Fibroblast of lung (primary cell): ENCODE results near the gene STK10. TPM values are rescaled to one million over a fixed set of nuclear protein-coding genes. Genes with fewer than 3 reads are reported as not detected.

ENCODE experiments used
- DNase-seq, 2 donors: peaks; one replicate each; pipeline versions ENCODE4 v3.0.0 to v3.0.0-alpha.2; 2010; ENCODE audit warnings: low read depth in 2 of 2
- H2AFZ ChIP-seq: 2 replicates; pipeline ENCODE4 v1.5.1; 2012; ENCODE audit warnings: low read length, control low read depth, inconsistent platforms
- H3K27ac ChIP-seq: 2 replicates; pipeline ENCODE4 v1.5.1; 2011; ENCODE audit warnings: low read length, control low read depth; ENCODE audit not compliant: insufficient read depth
- H3K27me3 ChIP-seq: 2 replicates; pipeline ENCODE4 v1.5.1; 2011; ENCODE audit warnings: mild to moderate bottlenecking, low read length; ENCODE audit not compliant: control insufficient read depth, insufficient read depth
- H3K36me3 ChIP-seq: 2 replicates; pipeline ENCODE4 v1.5.1; 2011; ENCODE audit warnings: low read length; ENCODE audit not compliant: control insufficient read depth, insufficient read depth
- H3K4me1 ChIP-seq: 2 replicates; pipeline ENCODE4 v1.5.1; 2011; ENCODE audit warnings: low read length; ENCODE audit not compliant: control insufficient read depth, insufficient read depth; ENCODE audit errors: extremely low read depth
- H3K4me2 ChIP-seq: 2 replicates; pipeline ENCODE4 v1.5.1; 2011; ENCODE audit warnings: low read length, control low read depth; ENCODE audit not compliant: insufficient read depth; ENCODE audit errors: extremely low read depth
- H3K4me3 ChIP-seq, 4 experiments: fragments of 200-600 bp in 1 of 4; sonication (generic) in 1 of 4; replicated peaks in 1 of 4; 2 replicates each; pipeline ENCODE4 v1.5.1; 2011 to 2016; ENCODE audit warnings: low read length in 4 of 4, low read depth in 3 of 4, mild to moderate bottlenecking in 3 of 4, control low read depth in 2 of 4, inconsistent platforms in 1 of 4, mixed read lengths in 1 of 4; ENCODE audit not compliant: insufficient read depth in 1 of 4; ENCODE audit errors: control extremely low read depth in 1 of 4
- H3K79me2 ChIP-seq: 2 replicates; pipeline ENCODE4 v1.5.1; 2012; ENCODE audit warnings: mild to moderate bottlenecking, low read length, inconsistent platforms; ENCODE audit not compliant: control insufficient read depth, insufficient read depth
- H3K9ac ChIP-seq: 2 replicates; pipeline ENCODE4 v1.5.1; 2011; ENCODE audit warnings: mild to moderate bottlenecking, low read length, control low read depth; ENCODE audit not compliant: insufficient read depth
- H3K9me3 ChIP-seq: 2 replicates; pipeline ENCODE4 v1.5.1; 2012; ENCODE audit warnings: low read depth, low read length; ENCODE audit not compliant: control insufficient read depth, insufficient read depth
- H4K20me1 ChIP-seq: 2 replicates; pipeline ENCODE4 v1.5.1; 2011; ENCODE audit warnings: low read length; ENCODE audit not compliant: control insufficient read depth, insufficient read depth; ENCODE audit errors: extremely low read depth
- EZH2 ChIP-seq: IDR thresholded peaks from 2 replicates; pipeline ENCODE4 v1.5.1; 2012; ENCODE audit warnings: low read length, control low read depth, mild to moderate bottlenecking; ENCODE audit errors: missing control alignments
- polyA plus RNA-seq, 2 donors: library from polyadenylated mRNA; depleted of rRNA in 1 of 2; stranded (reverse) in 1 of 2; unstranded in 1 of 2; fragments of >200 nt; gene quantifications; 2 replicates each; pipeline ENCODE4 v1.2.1, GENCODE V29; 2011 to 2012; ENCODE audit warnings: missing spikeins in 1 of 2
- total RNA-seq: library from RNA; depleted of rRNA; stranded (reverse); fragments of >200 nt; gene quantifications from 2 replicates; pipeline ENCODE4 v1.2.1, GENCODE V29; 2014
- TF ChIP-seq, protein P1 (sequence below), 2 donors: IDR thresholded peaks in 1 of 2; conservative IDR thresholded peaks in 1 of 2; 1 replicate in 1 of 2; 2 replicates in 1 of 2; pipeline ENCODE4 v1.5.1; 2011 to 2012; ENCODE audit warnings: low read length in 2 of 2, control low read depth in 1 of 2, inconsistent platforms in 1 of 2, low read depth in 1 of 2, mild to moderate bottlenecking in 1 of 2

STK10 gene
- total and polyA plus RNA-seq, 2 donors (not counting 1 experiment from before 2014, with no cell fraction given): 8.9 to 16.0 TPM

DNA sequence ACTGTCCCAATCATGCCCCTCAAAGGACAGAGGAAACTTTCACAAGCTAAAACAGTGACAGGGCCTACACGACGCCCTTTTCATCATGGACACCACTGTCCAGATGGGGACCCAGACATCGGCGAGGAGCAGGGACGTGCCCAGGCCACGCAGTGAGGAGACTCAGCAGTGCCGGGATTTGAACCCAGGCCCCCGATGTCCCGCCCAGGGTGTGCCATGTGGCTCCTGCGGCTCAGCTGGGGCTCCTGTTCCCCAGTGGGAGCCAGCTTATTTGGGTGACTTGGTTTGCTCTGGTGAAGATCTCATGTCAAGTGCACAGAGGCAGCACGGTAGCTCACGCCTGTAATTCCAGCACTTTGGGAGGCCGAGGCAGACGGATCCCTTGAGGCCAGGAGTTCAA is 82.2 kb downstream of the STK10 start:
- H3K27ac ChIP-seq: no peak overlapping the region

DNA sequence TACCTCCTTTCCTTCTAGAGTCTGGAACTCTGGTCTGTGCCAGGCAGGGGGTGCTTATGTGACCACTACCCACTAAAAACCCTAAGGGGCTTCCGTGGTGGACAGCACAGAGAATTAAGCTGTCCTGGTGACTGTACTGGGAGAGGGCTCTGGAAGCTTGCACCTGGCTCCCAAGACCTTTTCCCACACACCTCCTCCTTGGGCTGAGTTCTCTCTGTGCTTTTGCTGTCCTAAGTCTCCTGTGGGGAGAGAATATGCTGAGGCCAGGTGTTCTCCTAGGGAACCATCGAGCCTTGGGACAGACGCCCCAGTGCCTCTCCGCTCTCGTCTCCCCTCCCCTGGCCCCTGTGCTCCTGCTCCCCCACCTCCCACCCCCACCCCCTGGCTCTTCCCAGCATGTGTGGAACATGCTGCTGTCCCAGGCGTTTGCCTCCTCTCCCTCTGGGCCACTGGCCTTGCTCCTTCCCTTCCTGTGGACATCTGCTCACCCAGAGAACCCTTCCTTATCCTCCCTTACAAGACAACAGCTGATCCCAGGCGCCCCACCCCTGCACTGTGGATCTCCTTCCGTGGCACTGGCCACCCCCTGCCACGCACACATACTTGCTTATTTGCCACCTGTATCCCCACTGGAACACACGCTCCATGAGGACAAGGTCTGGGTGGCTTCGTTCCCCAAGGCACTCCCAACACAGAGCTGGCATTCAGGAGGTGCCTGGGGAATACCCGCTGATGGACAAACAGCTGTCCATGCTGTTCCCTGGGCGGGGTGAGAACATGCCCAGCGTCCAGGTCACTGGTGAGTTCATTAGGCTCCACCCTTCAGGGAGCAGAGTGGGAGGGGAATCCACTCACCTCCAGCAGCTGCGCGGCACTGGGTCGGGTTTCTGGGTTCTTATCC is 83.0 kb downstream of the STK10 start:
- Histone ChIP-seq H3K36me3 (peaks cover 12% of the 10 kb centered on the region), H2AFZ (no peak overlapping the region), H3K27ac (no peak overlapping the region), H3K4me1 (peaks cover 29% of the 10 kb centered on the region), H3K27me3 (no peaks in the 10 kb centered on the region), H3K9me3 (no peaks in the 10 kb centered on the region), H3K4me2 (no peak overlapping the region), H3K79me2 (no peaks in the 10 kb centered on the region), H4K20me1 (no peaks in the 10 kb centered on the region), H3K4me3 (no peak overlapping the region), H3K9ac (no peak overlapping the region)
- no peak for DNase-seq
- no peak for TF ChIP-seq EZH2
- TF ChIP-seq, protein P1, sequence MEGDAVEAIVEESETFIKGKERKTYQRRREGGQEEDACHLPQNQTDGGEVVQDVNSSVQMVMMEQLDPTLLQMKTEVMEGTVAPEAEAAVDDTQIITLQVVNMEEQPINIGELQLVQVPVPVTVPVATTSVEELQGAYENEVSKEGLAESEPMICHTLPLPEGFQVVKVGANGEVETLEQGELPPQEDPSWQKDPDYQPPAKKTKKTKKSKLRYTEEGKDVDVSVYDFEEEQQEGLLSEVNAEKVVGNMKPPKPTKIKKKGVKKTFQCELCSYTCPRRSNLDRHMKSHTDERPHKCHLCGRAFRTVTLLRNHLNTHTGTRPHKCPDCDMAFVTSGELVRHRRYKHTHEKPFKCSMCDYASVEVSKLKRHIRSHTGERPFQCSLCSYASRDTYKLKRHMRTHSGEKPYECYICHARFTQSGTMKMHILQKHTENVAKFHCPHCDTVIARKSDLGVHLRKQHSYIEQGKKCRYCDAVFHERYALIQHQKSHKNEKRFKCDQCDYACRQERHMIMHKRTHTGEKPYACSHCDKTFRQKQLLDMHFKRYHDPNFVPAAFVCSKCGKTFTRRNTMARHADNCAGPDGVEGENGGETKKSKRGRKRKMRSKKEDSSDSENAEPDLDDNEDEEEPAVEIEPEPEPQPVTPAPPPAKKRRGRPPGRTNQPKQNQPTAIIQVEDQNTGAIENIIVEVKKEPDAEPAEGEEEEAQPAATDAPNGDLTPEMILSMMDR (conservative IDR thresholded peaks at IDR 0.05 in 1 of 2, IDR thresholded peaks at IDR 0.05 in 1 of 2; ENCODE audit: low read depth in 1 of 2, low read length in 2 of 2): no peak

More for the DNA sequence above, 82.2 kb downstream of the STK10 start:
- no peak overlapping the region for H3K4me3 ChIP-seq
- DNase-seq: no peak
- no peaks in the 10 kb centered on the region for H3K27me3 ChIP-seq
- H3K4me1 ChIP-seq: peaks cover 29% of the 10 kb centered on the region
- no peak overlapping the region for H3K4me2 ChIP-seq
- peaks cover 12% of the 10 kb centered on the region for H3K36me3 ChIP-seq
- no peak overlapping the region for H2AFZ ChIP-seq
- TF ChIP-seq EZH2: no peak
- TF ChIP-seq, protein P1 (conservative IDR thresholded peaks at IDR 0.05 in 1 of 2, IDR thresholded peaks at IDR 0.05 in 1 of 2; ENCODE audit: low read depth in 1 of 2, low read length in 2 of 2): no peak
- no peaks in the 10 kb centered on the region for H4K20me1 ChIP-seq
- H3K9ac ChIP-seq: no peak overlapping the region
- H3K79me2 ChIP-seq: no peaks in the 10 kb centered on the region
- H3K9me3 ChIP-seq: no peaks in the 10 kb centered on the region

DNA sequence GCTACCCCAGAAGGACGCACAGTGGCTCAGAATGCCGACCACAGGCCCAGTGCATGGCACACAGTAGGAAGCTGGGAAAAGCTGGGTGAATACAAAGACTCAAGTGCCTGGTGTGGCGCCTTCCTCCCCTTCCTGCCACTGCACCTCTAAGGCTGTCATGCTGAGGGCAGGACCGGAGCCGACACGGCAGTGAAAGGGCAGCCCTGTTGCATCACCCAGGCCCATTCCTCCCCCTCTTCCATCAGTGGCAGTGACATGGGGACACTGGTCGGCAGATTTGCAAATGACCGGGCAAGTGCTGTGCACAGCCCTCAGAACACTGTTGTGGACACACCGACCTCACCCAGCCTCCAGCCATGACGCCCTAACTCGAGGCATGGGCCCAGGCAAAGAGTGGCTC is 84.0 kb downstream of the STK10 start:
- peaks cover 29% of the 10 kb centered on the region for H3K4me1 ChIP-seq
- H3K27me3 ChIP-seq: no peaks in the 10 kb centered on the region
- no peak overlapping the region for H3K9ac ChIP-seq
- H3K27ac ChIP-seq: no peak overlapping the region
- DNase-seq: no peak
- no peaks in the 10 kb centered on the region for H3K9me3 ChIP-seq
- no peak overlapping the region for H3K4me2 ChIP-seq
- no peak overlapping the region for H3K4me3 ChIP-seq
- no peak for TF ChIP-seq EZH2
- TF ChIP-seq, protein P1 (conservative IDR thresholded peaks at IDR 0.05 in 1 of 2, IDR thresholded peaks at IDR 0.05 in 1 of 2; ENCODE audit: low read depth in 1 of 2, low read length in 2 of 2): no peak
- no peaks in the 10 kb centered on the region for H3K79me2 ChIP-seq
- H2AFZ ChIP-seq: no peak overlapping the region
- H4K20me1 ChIP-seq: no peaks in the 10 kb centered on the region
- H3K36me3 ChIP-seq: peaks cover 12% of the 10 kb centered on the region
